ENCODE data around the gene GANC.

DNA sequence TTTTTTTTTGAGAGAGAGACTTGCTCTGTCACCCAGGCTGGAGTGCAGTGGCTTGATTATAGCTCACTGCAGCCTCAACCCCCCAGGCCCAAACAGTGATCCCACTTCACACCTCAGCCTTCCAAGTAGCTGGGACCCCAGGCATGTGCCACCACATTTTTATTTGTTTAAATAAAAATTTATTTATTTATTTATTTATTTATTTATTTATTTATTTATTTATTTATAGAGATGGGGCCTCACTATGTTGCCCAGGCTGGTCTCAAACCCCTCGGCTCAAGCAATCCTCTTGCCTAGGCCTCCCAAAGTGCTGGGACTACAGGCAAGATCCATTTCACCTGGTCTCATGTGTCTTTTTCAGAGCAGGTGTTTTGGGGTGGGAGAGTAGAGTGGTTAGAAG lies 101.8 kb downstream of the GANC start:
- TF ChIP-seq SREBF2 (IDR thresholded peaks at IDR 0.05) (no peak), NFE2L2 (conservative IDR thresholded peaks at IDR 0.05; ENCODE audit: low read length) (no peak), KDM5A (IDR thresholded peaks at IDR 0.05) (no peak), EP300 (IDR thresholded peaks at IDR 0.05) (no peak), POLR2A (IDR thresholded peaks at IDR 0.05; ENCODE audit: low read length) (no peak), EHMT2 (IDR thresholded peaks at IDR 0.05; ENCODE audit: low read depth) (no peak), POLR2AphosphoS2 (conservative IDR thresholded peaks at IDR 0.05; ENCODE audit: low read length) (no peak), RNF2 (IDR thresholded peaks at IDR 0.05; ENCODE audit: borderline replicate concordance, low read depth) (no peak), RCOR1 (IDR thresholded peaks at IDR 0.05; ENCODE audit: low read depth, low read length) (no peak)
- TF ChIP-seq, protein P1, sequence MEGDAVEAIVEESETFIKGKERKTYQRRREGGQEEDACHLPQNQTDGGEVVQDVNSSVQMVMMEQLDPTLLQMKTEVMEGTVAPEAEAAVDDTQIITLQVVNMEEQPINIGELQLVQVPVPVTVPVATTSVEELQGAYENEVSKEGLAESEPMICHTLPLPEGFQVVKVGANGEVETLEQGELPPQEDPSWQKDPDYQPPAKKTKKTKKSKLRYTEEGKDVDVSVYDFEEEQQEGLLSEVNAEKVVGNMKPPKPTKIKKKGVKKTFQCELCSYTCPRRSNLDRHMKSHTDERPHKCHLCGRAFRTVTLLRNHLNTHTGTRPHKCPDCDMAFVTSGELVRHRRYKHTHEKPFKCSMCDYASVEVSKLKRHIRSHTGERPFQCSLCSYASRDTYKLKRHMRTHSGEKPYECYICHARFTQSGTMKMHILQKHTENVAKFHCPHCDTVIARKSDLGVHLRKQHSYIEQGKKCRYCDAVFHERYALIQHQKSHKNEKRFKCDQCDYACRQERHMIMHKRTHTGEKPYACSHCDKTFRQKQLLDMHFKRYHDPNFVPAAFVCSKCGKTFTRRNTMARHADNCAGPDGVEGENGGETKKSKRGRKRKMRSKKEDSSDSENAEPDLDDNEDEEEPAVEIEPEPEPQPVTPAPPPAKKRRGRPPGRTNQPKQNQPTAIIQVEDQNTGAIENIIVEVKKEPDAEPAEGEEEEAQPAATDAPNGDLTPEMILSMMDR (IDR thresholded peaks at IDR 0.05) = no peak
- TF ChIP-seq, protein P2, sequence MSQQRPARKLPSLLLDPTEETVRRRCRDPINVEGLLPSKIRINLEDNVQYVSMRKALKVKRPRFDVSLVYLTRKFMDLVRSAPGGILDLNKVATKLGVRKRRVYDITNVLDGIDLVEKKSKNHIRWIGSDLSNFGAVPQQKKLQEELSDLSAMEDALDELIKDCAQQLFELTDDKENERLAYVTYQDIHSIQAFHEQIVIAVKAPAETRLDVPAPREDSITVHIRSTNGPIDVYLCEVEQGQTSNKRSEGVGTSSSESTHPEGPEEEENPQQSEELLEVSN (IDR thresholded peaks at IDR 0.05; ENCODE audit: borderline replicate concordance, low read depth) = no peak
- TF ChIP-seq, protein P3, sequence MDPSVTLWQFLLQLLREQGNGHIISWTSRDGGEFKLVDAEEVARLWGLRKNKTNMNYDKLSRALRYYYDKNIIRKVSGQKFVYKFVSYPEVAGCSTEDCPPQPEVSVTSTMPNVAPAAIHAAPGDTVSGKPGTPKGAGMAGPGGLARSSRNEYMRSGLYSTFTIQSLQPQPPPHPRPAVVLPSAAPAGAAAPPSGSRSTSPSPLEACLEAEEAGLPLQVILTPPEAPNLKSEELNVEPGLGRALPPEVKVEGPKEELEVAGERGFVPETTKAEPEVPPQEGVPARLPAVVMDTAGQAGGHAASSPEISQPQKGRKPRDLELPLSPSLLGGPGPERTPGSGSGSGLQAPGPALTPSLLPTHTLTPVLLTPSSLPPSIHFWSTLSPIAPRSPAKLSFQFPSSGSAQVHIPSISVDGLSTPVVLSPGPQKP (IDR thresholded peaks at IDR 0.05; ENCODE audit: low read depth, low read length) = no peak
- TF ChIP-seq, protein P4, sequence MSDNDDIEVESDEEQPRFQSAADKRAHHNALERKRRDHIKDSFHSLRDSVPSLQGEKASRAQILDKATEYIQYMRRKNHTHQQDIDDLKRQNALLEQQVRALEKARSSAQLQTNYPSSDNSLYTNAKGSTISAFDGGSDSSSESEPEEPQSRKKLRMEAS (IDR thresholded peaks at IDR 0.05) = no peak
- TF ChIP-seq, protein P5, sequence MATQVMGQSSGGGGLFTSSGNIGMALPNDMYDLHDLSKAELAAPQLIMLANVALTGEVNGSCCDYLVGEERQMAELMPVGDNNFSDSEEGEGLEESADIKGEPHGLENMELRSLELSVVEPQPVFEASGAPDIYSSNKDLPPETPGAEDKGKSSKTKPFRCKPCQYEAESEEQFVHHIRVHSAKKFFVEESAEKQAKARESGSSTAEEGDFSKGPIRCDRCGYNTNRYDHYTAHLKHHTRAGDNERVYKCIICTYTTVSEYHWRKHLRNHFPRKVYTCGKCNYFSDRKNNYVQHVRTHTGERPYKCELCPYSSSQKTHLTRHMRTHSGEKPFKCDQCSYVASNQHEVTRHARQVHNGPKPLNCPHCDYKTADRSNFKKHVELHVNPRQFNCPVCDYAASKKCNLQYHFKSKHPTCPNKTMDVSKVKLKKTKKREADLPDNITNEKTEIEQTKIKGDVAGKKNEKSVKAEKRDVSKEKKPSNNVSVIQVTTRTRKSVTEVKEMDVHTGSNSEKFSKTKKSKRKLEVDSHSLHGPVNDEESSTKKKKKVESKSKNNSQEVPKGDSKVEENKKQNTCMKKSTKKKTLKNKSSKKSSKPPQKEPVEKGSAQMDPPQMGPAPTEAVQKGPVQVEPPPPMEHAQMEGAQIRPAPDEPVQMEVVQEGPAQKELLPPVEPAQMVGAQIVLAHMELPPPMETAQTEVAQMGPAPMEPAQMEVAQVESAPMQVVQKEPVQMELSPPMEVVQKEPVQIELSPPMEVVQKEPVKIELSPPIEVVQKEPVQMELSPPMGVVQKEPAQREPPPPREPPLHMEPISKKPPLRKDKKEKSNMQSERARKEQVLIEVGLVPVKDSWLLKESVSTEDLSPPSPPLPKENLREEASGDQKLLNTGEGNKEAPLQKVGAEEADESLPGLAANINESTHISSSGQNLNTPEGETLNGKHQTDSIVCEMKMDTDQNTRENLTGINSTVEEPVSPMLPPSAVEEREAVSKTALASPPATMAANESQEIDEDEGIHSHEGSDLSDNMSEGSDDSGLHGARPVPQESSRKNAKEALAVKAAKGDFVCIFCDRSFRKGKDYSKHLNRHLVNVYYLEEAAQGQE (IDR thresholded peaks at IDR 0.05) = no peak

Data from A549 (cell line).